PC-3 (cell line): ENCODE results near the gene TCHHL1. TPM values are rescaled to one million over a fixed set of nuclear protein-coding genes. Genes with fewer than 3 reads are reported as not detected.

Experiments used
- ATAC-seq: fragments of 200-7000 bp; cut with Tn5 transposase; 2 replicates; pipeline ENCODE4 v1.9.1; 2020; ENCODE audit warnings: mild to moderate bottlenecking, moderate library complexity
- BruUV-seq: library from RNA; stranded (reverse); fragments of 400-500 nt; replicated peaks from 2 replicates; lab custom pipeline; 2021; lab: Mats Ljungman, UMichigan
- CTCF ChIA-PET: fragments of 300-600 bp; sonication (Branson Sonifier 250); formaldehyde crosslinking; loops from one replicate; lab custom pipeline; 2022; ENCODE audit warnings: antibody characterized with exemption; lab: Charles Lee
- POLR2A ChIA-PET: fragments of 300-600 bp; sonication (Branson Sonifier 250); formaldehyde crosslinking; loops from one replicate; lab custom pipeline; 2022; ENCODE audit warnings: antibody characterized with exemption; ENCODE audit not compliant: unreplicated experiment; lab: Charles Lee
- DNase-seq: peaks from one replicate; pipeline ENCODE4 v3.0.0-alpha.2; 2015
- H2AFZ ChIP-seq: fragments of 300-600 bp; sonication (generic); 2 replicates; pipeline ENCODE4 v1.6.0; 2016; ENCODE audit warnings: antibody characterized with exemption, low read length
- H3F3A ChIP-seq: fragments of 300-600 bp; sonication (generic); one replicate; pipeline ENCODE4 v1.6.0; 2017; ENCODE audit warnings: antibody characterized with exemption, low read length, control low read depth, mild to moderate bottlenecking; ENCODE audit not compliant: unreplicated experiment
- H3K27ac ChIP-seq: fragments of 300-600 bp; sonication (generic); 2 replicates; pipeline ENCODE4 v1.5.1; 2016; ENCODE audit warnings: mild to moderate bottlenecking, low read length
- H3K27me3 ChIP-seq: fragments of 300-600 bp; sonication (generic); 2 replicates; pipeline ENCODE4 v1.6.1; 2016; ENCODE audit warnings: low read length, mixed read lengths
- H3K36me3 ChIP-seq: fragments of 300-600 bp; sonication (generic); 2 replicates; pipeline ENCODE4 v1.6.1; 2016; ENCODE audit warnings: low read depth, mixed run types, low read length, mixed read lengths
- H3K4me1 ChIP-seq: fragments of 300-600 bp; sonication (generic); 2 replicates; pipeline ENCODE4 v1.5.1; 2016; ENCODE audit warnings: low read length; ENCODE audit not compliant: insufficient read depth
- H3K4me2 ChIP-seq: fragments of 300-600 bp; sonication (generic); 2 replicates; pipeline ENCODE4 v1.6.0; 2016; ENCODE audit warnings: low read length
- H3K4me3 ChIP-seq: fragments of 300-600 bp; sonication (generic); 2 replicates; pipeline ENCODE4 v1.5.1; 2016; ENCODE audit warnings: mild to moderate bottlenecking, low read length, mixed read lengths
- H3K79me2 ChIP-seq: fragments of 300-600 bp; sonication (generic); 2 replicates; pipeline ENCODE4 v1.6.1; 2017; ENCODE audit warnings: low read length, mixed read lengths
- H3K9ac ChIP-seq: fragments of 300-600 bp; sonication (generic); 2 replicates; pipeline ENCODE4 v1.6.0; 2016; ENCODE audit warnings: mild to moderate bottlenecking, low read length
- H3K9me2 ChIP-seq: fragments of 300-600 bp; sonication (generic); replicated peaks from 2 replicates; pipeline ENCODE4 v1.6.1; 2016; ENCODE audit warnings: mixed run types, low read length, mixed read lengths
- H3K9me3 ChIP-seq: fragments of 300-600 bp; sonication (generic); 2 replicates; pipeline ENCODE4 v1.6.1; 2016; ENCODE audit warnings: low read length, mixed read lengths
- H4K20me1 ChIP-seq: fragments of 300-600 bp; sonication (generic); 2 replicates; pipeline ENCODE4 v1.6.1; 2016; ENCODE audit warnings: low read length, mixed read lengths
- EZH2 ChIP-seq: fragments of 300-600 bp; sonication (generic); IDR thresholded peaks from one replicate; pipeline ENCODE4 v1.6.1; 2017; ENCODE audit warnings: antibody characterized with exemption, mild to moderate bottlenecking, low read length; ENCODE audit not compliant: unreplicated experiment
- EZH2phosphoT487 ChIP-seq: fragments of 300-600 bp; sonication (generic); IDR thresholded peaks from 2 replicates; pipeline ENCODE4 v1.6.1; 2018; ENCODE audit warnings: mild to moderate bottlenecking, antibody characterized with exemption, low read length, borderline replicate concordance
- intact Hi-C: fragments of 100-400 bp; cut with micrococcal nuclease; formaldehyde crosslinking; loops from 2 replicates; pipeline ENCODE4 v1.9.0; 2023
- total RNA-seq: library from RNA; depleted of rRNA; stranded (reverse); fragments of >200 nt; gene quantifications from 2 replicates; pipeline ENCODE4 v1.2.3, GENCODE V29; 2014
- TF ChIP-seq, protein P1 (sequence below): fragments of 300-600 bp; sonication (generic); conservative IDR thresholded peaks from 2 replicates; pipeline ENCODE4 v1.5.1; 2017; ENCODE audit warnings: antibody characterized with exemption, low read depth, mild to moderate bottlenecking, low read length

Gene TCHHL1
- total RNA-seq, 1 experiment from 2014 or later, result not detected

- H3K9ac ChIP-seq, result no peak overlapping the region
- BruUV-seq, result no TSS peak
- no peaks in the 10 kb centered on the region for H3K79me2 ChIP-seq
- CTCF ChIA-PET, result no interaction called here
- intact Hi-C loops, result no loop called here
- no peak overlapping the region for H3K4me3 ChIP-seq
- H3K4me2 ChIP-seq, result no peak overlapping the region
- ATAC-seq, result no peak
- peaks cover 10% of the 10 kb centered on the region for H3F3A ChIP-seq
- TF ChIP-seq, protein P1, sequence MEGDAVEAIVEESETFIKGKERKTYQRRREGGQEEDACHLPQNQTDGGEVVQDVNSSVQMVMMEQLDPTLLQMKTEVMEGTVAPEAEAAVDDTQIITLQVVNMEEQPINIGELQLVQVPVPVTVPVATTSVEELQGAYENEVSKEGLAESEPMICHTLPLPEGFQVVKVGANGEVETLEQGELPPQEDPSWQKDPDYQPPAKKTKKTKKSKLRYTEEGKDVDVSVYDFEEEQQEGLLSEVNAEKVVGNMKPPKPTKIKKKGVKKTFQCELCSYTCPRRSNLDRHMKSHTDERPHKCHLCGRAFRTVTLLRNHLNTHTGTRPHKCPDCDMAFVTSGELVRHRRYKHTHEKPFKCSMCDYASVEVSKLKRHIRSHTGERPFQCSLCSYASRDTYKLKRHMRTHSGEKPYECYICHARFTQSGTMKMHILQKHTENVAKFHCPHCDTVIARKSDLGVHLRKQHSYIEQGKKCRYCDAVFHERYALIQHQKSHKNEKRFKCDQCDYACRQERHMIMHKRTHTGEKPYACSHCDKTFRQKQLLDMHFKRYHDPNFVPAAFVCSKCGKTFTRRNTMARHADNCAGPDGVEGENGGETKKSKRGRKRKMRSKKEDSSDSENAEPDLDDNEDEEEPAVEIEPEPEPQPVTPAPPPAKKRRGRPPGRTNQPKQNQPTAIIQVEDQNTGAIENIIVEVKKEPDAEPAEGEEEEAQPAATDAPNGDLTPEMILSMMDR, result no peak
- no peak for TF ChIP-seq EZH2phosphoT487
- no peak for TF ChIP-seq EZH2
- no peaks in the 10 kb centered on the region for H3K27me3 ChIP-seq
- no peak overlapping the region for H2AFZ ChIP-seq
- peaks cover 28% of the 10 kb centered on the region for H3K4me1 ChIP-seq
- H4K20me1 ChIP-seq, result no peaks in the 10 kb centered on the region
- no peak overlapping the region for H3K27ac ChIP-seq
- no peak for DNase-seq
- H3K36me3 ChIP-seq, result no peaks in the 10 kb centered on the region
- no peaks in the 10 kb centered on the region for H3K9me3 ChIP-seq
- H3K9me2 ChIP-seq, result no peaks in the 10 kb centered on the region
- POLR2A ChIA-PET, result no interaction called here
These were observed 45.0 kb downstream of the TCHHL1 start for GRCh38 chr1:152043870-152044269.

DNA sequence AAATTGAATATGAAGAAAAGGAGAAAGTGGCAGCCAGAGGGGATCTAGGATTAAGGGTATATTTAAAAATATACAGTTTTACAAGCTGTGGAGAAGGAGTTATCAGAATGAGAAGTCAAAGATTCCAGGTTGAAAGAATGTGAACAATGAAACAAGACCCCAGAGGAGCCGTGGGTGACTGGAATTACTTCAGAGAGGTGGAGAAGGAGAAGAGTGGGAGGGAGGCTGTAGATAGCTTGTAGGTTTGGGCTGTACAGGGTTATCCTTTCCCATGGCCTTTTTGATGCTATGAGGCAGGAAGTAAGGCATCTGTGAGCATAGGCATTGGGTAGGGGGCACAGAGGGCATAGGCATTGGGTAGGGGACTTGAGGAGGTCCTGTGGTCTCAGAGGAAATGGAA is 46.8 kb downstream of the TCHHL1 start:
- H3K9me2 ChIP-seq, result no peaks in the 10 kb centered on the region
- H4K20me1 ChIP-seq, result no peaks in the 10 kb centered on the region
- no peaks in the 10 kb centered on the region for H3K9me3 ChIP-seq
- H3K36me3 ChIP-seq, result no peaks in the 10 kb centered on the region
- BruUV-seq, result no TSS peak
- ChIA-PET POLR2A (no interaction called here), CTCF (no interaction called here)
- H3F3A ChIP-seq, result no peaks in the 10 kb centered on the region
- peaks cover 18% of the 10 kb centered on the region for H3K4me1 ChIP-seq
- no peak overlapping the region for H3K9ac ChIP-seq
- H3K27me3 ChIP-seq, result no peaks in the 10 kb centered on the region
- no peak for TF ChIP-seq EZH2
- TF ChIP-seq, protein P1, result no peak
- no peak for TF ChIP-seq EZH2phosphoT487
- DNase-seq (no peak), ATAC-seq (no peak)
- no peak overlapping the region for H3K27ac ChIP-seq
- intact Hi-C loops, result no loop called here
- H3K4me2 ChIP-seq, result no peak overlapping the region
- H3K79me2 ChIP-seq, result no peaks in the 10 kb centered on the region
- H2AFZ ChIP-seq, result no peak overlapping the region
- H3K4me3 ChIP-seq, result no peak overlapping the region

- no peak for DNase-seq
- Histone ChIP-seq H3K9ac (no peak overlapping the region), H2AFZ (no peak overlapping the region), H3K9me2 (no peaks in the 10 kb centered on the region), H3K79me2 (peaks cover 19% of the 10 kb centered on the region), H3K4me2 (no peak overlapping the region), H3K4me3 (no peak overlapping the region), H3F3A (peaks cover under 1% of the 10 kb centered on the region), H3K4me1 (peaks cover 7% of the 10 kb centered on the region), H4K20me1 (peaks cover 3% of the 10 kb centered on the region; the same call in 1 of the 2 replicates), H3K27me3 (no peaks in the 10 kb centered on the region), H3K36me3 (no peaks in the 10 kb centered on the region), H3K27ac (no peak overlapping the region), H3K9me3 (no peaks in the 10 kb centered on the region)
- ATAC-seq, result no peak
- no TSS peak for BruUV-seq
- ChIA-PET POLR2A (no interaction called here), CTCF (interaction anchor here (0.7 kb wide), 1 partner anchor 9 kb away, joined by 3 read pairs; no protein-coding TSS in a partner anchor)
- intact Hi-C loops, result no loop called here
- no peak for TF ChIP-seq EZH2
- TF ChIP-seq, protein P1, result no peak
These were observed 49.0 kb downstream of the TCHHL1 start for GRCh38 chr1:152039886-152040285.
